Stimulated activated CD4-positive, alpha-beta T cell treated with anti-CD3 and anti-CD28 coated beads, TNF-alpha, amount 100 ng/mL, for 4 hours (primary cell): ENCODE data around the gene STX10.

ENCODE experiments used
- DNase-seq, 3 experiments: peaks; one replicate each; pipeline ENCODE4 v3.0.0-alpha.2; 2020; ENCODE audit warnings: low read depth in 3 of 3

The STX10 gene

GRCh38 chr19:13119627-13120026 lies 30.5 kb downstream of the STX10 start:
- no peak for DNase-seq

GRCh38 chr19:13118424-13119193 lies 31.6 kb downstream of the STX10 start:
- DNase-seq = peak in 1 of 3 experiments; percentile 46

- peak; percentile 78 to 85 (median 83) for DNase-seq
Observed at GRCh38 chr19:13117772-13118423, 32.3 kb downstream of the STX10 start, which contains the start of gene NACC1. Gene NACC1 (plus strand): TSS chr19:13118264. CDS start chr19:13135208, 16,944 bp downstream.

- DNase-seq = no peak
Observed at GRCh38 chr19:13117176-13117771, 32.9 kb downstream of the STX10 start.

GRCh38 chr19:13116282-13117175 lies 33.6 kb downstream of the STX10 start, which contains the start of gene TRMT1:
Gene TRMT1 (minus strand): TSS chr19:13116740. CDS start chr19:13116399, 341 bp downstream.
- peak; percentile 83 to 87 (median 87) for DNase-seq

GRCh38 chr19:13115936-13116281 lies 34.3 kb downstream of the STX10 start:
- no peak for DNase-seq

- no peak for DNase-seq
Observed at GRCh38 chr19:13112555-13112954, 37.6 kb downstream of the STX10 start.

GRCh38 chr19:13110099-13110610 lies 40.0 kb downstream of the STX10 start:
- DNase-seq = no peak

- DNase-seq = no peak
Observed at GRCh38 chr19:13109361-13110098, 40.6 kb downstream of the STX10 start.

GRCh38 chr19:13104848-13105711 lies 45.1 kb downstream of the STX10 start:
- DNase-seq = no peak

GRCh38 chr19:13104360-13104847 lies 45.8 kb downstream of the STX10 start:
- peak in 1 of 3 experiments; percentile 45 for DNase-seq

GRCh38 chr19:13103581-13104359 lies 46.4 kb downstream of the STX10 start:
- DNase-seq = no peak

GRCh38 chr19:13102666-13103580 lies 47.3 kb downstream of the STX10 start, which contains the start of gene LYL1:
Gene LYL1 (minus strand): TSS chr19:13102858. CDS start chr19:13101171, 1,687 bp downstream.
- DNase-seq = no peak

GRCh38 chr19:13102416-13102665 lies 47.8 kb downstream of the STX10 start:
- DNase-seq = no peak

- no peak for DNase-seq
Observed at GRCh38 chr19:13101590-13102415, 48.4 kb downstream of the STX10 start.

- DNase-seq = no peak
Observed at GRCh38 chr19:13100841-13101589, 49.2 kb downstream of the STX10 start.
